ENCODE measurements around the gene AFF1. TPM values are rescaled to one million over a fixed set of nuclear protein-coding genes. Genes with fewer than 3 reads are reported as not detected.
"Not testable (repeated sequence)": the region's sequence is repeated elsewhere in the genome, so short reads cannot be mapped to it uniquely, and the experiment has no call there.

AFF1 gene
- total RNA-seq, 1 experiment from 2014 or later, result 52.8 TPM

DNA sequence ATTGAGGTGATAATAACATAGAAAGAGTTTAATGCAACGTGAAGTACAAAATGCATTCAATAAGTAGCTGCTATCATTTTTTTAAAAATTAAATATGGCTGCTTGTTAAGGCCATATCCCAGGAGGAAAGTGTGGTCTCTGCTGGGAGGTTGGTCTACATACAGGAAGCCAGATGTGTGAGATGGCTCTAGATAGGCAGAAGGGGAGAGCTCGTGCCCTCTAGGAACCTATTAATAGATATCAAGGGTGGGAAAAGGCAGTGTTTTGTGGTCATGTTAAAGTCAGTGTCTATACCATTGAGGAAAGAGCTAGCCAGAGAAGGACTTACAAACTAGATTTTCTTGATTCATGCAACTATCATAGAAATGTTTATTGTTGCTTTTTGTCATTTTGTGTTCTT, 145.2 kb downstream of the AFF1 start:
- H3K9me3 ChIP-seq (ENCODE audit: insufficient read depth, low read depth), result no peaks in the 10 kb centered on the region
- ChIA-PET CTCF (no interaction called here), POLR2A (ENCODE audit: unreplicated experiment) (no interaction called here)
- no peak overlapping the region for H3K27ac ChIP-seq
- no peak overlapping the region for H3K4me3 ChIP-seq
- H3K4me2 ChIP-seq, result no peak overlapping the region
- no peak overlapping the region for H2AFZ ChIP-seq
- H3K4me1 ChIP-seq (replicated peaks; ENCODE audit: insufficient read depth), result no peaks in the 10 kb centered on the region
- intact Hi-C loops (cut with micrococcal nuclease; ENCODE audit: unreplicated experiment), result no loop called here
- TF ChIP-seq, protein P1, sequence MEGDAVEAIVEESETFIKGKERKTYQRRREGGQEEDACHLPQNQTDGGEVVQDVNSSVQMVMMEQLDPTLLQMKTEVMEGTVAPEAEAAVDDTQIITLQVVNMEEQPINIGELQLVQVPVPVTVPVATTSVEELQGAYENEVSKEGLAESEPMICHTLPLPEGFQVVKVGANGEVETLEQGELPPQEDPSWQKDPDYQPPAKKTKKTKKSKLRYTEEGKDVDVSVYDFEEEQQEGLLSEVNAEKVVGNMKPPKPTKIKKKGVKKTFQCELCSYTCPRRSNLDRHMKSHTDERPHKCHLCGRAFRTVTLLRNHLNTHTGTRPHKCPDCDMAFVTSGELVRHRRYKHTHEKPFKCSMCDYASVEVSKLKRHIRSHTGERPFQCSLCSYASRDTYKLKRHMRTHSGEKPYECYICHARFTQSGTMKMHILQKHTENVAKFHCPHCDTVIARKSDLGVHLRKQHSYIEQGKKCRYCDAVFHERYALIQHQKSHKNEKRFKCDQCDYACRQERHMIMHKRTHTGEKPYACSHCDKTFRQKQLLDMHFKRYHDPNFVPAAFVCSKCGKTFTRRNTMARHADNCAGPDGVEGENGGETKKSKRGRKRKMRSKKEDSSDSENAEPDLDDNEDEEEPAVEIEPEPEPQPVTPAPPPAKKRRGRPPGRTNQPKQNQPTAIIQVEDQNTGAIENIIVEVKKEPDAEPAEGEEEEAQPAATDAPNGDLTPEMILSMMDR (conservative IDR thresholded peaks at IDR 0.05), result no peak
- no peak for TF ChIP-seq EZH2 (IDR thresholded peaks at IDR 0.05; ENCODE audit: low read depth)
- no peaks in the 10 kb centered on the region for H3K36me3 ChIP-seq (ENCODE audit: low read depth)
- H3F3A ChIP-seq (ENCODE audit: insufficient read depth, low read depth), result no peaks in the 10 kb centered on the region
- no peak for DNase-seq
- H3K79me2 ChIP-seq (ENCODE audit: low read depth), result no peaks in the 10 kb centered on the region
- H4K20me1 ChIP-seq (ENCODE audit: insufficient read depth), result no peaks in the 10 kb centered on the region
- BruUV-seq (replicated peaks), result no TSS peak
- no peaks in the 10 kb centered on the region for H3K27me3 ChIP-seq (ENCODE audit: insufficient read depth, low read depth)
- no peaks in the 10 kb centered on the region for H3K9me2 ChIP-seq (ENCODE audit: insufficient read depth)

DNA sequence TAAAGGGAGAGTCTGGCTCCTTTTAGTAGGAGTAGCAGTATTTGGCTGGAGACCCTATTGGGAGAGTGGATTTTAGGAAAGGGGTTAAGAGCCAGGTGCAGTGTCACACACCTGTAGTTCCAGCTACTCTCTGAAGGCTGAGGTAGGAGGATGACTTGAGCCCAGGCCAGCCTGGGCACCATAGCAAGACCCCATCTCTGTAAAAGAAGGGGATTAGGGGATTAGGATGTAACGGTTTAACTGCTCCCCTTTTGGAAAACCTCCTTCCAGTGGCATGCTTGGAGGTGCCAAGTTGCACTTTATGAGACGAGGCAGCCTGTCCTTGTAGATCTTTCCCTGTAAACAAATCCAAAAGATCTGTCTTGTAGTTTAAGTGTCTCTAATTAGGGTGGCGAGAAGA, 145.7 kb downstream of the AFF1 start:
- Histone ChIP-seq H3F3A (ENCODE audit: insufficient read depth, low read depth) (no peaks in the 10 kb centered on the region), H4K20me1 (ENCODE audit: insufficient read depth) (no peaks in the 10 kb centered on the region), H3K4me2 (no peak overlapping the region), H3K4me3 (no peak overlapping the region), H3K79me2 (ENCODE audit: low read depth) (no peaks in the 10 kb centered on the region), H2AFZ (no peak overlapping the region), H3K4me1 (replicated peaks; ENCODE audit: insufficient read depth) (no peaks in the 10 kb centered on the region), H3K27ac (no peak overlapping the region), H3K9me2 (ENCODE audit: insufficient read depth) (no peaks in the 10 kb centered on the region), H3K9me3 (ENCODE audit: insufficient read depth, low read depth) (no peaks in the 10 kb centered on the region), H3K36me3 (ENCODE audit: low read depth) (no peaks in the 10 kb centered on the region), H3K27me3 (ENCODE audit: insufficient read depth, low read depth) (no peaks in the 10 kb centered on the region)
- intact Hi-C loops (cut with micrococcal nuclease; ENCODE audit: unreplicated experiment), result no loop called here
- ChIA-PET CTCF (no interaction called here), POLR2A (ENCODE audit: unreplicated experiment) (no interaction called here)
- DNase-seq, result no peak
- TF ChIP-seq EZH2 (IDR thresholded peaks at IDR 0.05; ENCODE audit: low read depth), result no peak
- TF ChIP-seq, protein P1 (conservative IDR thresholded peaks at IDR 0.05), result no peak
- no TSS peak for BruUV-seq (replicated peaks)

DNA sequence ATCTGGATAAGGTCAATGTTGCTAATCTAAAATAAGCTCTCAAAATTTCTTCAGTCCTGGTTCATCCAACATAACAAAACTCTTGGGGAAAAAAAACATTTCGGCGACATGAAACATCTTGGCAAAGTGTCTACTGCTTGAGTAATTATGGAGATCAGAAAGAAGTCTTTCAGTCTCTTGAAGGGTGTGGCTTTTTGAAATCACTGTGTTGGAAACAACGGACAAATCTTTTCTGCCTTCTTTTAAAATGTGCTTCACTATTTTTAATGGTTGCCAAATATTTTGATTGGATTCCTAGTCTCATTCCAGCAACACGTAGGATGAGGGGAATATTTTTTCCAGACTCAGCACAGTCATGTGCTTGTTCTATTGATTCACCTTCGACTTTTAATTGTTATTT, 147.0 kb downstream of the AFF1 start:
- H3K4me1 ChIP-seq (replicated peaks; ENCODE audit: insufficient read depth), result no peaks in the 10 kb centered on the region
- H3K9me2 ChIP-seq (ENCODE audit: insufficient read depth), result no peaks in the 10 kb centered on the region
- no peak overlapping the region for H2AFZ ChIP-seq
- DNase-seq, result no peak
- H3K4me3 ChIP-seq, result no peak overlapping the region
- no peak overlapping the region for H3K4me2 ChIP-seq
- CTCF ChIA-PET, result no interaction called here
- POLR2A ChIA-PET (ENCODE audit: unreplicated experiment), result no interaction called here
- no peaks in the 10 kb centered on the region for H4K20me1 ChIP-seq (ENCODE audit: insufficient read depth)
- H3K27me3 ChIP-seq (ENCODE audit: insufficient read depth, low read depth), result no peaks in the 10 kb centered on the region
- intact Hi-C loops (cut with micrococcal nuclease; ENCODE audit: unreplicated experiment), result no loop called here
- TF ChIP-seq, protein P1 (conservative IDR thresholded peaks at IDR 0.05), result no peak
- no peak for TF ChIP-seq EZH2 (IDR thresholded peaks at IDR 0.05; ENCODE audit: low read depth)
- no peaks in the 10 kb centered on the region for H3K36me3 ChIP-seq (ENCODE audit: low read depth)
- no peaks in the 10 kb centered on the region for H3K79me2 ChIP-seq (ENCODE audit: low read depth)
- H3K9me3 ChIP-seq (ENCODE audit: insufficient read depth, low read depth), result no peaks in the 10 kb centered on the region
- BruUV-seq (replicated peaks), result no TSS peak
- H3K27ac ChIP-seq, result no peak overlapping the region
- H3F3A ChIP-seq (ENCODE audit: insufficient read depth, low read depth), result no peaks in the 10 kb centered on the region

DNA sequence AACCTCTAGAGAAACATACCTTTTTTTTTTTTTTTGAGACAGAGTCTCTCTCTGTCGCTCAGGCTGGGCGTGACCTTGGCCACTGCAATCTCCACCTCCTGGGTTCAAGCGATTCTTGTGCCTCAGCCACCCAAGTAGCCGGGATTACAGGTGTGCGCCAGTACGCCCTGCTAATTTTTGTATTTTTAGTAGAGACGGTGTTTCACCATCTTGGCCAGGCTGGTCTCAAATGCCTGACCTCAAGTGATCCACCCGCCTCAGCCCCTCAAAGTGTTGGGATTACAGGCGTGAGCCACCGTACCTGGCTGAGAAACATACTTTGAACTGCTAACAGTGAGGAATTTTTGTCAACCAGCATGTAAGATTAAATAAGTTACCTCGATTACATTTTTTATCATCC, 150.9 kb downstream of the AFF1 start:
- intact Hi-C loops (cut with micrococcal nuclease; ENCODE audit: unreplicated experiment); H3K4me1 ChIP-seq (replicated peaks; ENCODE audit: insufficient read depth); H3K4me3 ChIP-seq; H3K4me2 ChIP-seq; H3K27ac ChIP-seq; H3K27me3 ChIP-seq (ENCODE audit: insufficient read depth, low read depth); CTCF ChIA-PET; H2AFZ ChIP-seq; H3K9me3 ChIP-seq (ENCODE audit: insufficient read depth, low read depth); POLR2A ChIA-PET (ENCODE audit: unreplicated experiment); H3K79me2 ChIP-seq (ENCODE audit: low read depth); H4K20me1 ChIP-seq (ENCODE audit: insufficient read depth); BruUV-seq (replicated peaks); H3K9me2 ChIP-seq (ENCODE audit: insufficient read depth); DNase-seq; H3K36me3 ChIP-seq (ENCODE audit: low read depth); H3F3A ChIP-seq (ENCODE audit: insufficient read depth, low read depth): not testable (repeated sequence)
